Lower lobe of right lung (tissue), 2 donors: ENCODE measurements around the gene EDEM1. TPM values are rescaled to one million over a fixed set of nuclear protein-coding genes. Genes with fewer than 3 reads are reported as not detected.
"Not testable (repeated sequence)": the region's sequence is repeated elsewhere in the genome, so short reads cannot be mapped to it uniquely, and the experiment has no call there.

ENCODE experiments used
- ATAC-seq, 2 donors: fragments of 200-7000 bp; cut with Tn5 transposase; one replicate each; pipeline ENCODE4 v1.9.1; 2020 to 2022; ENCODE audit warnings: mild to moderate bottlenecking in 2 of 2, moderate library complexity in 2 of 2
- DNase-seq: peaks from one replicate; pipeline ENCODE4 v3.0.0-alpha.2; 2020
- H3K27ac ChIP-seq: fragments of 200-600 bp; one replicate; pipeline ENCODE4 v1.8.0; 2022
- H3K27me3 ChIP-seq: fragments of 200-600 bp; one replicate; pipeline ENCODE4 v1.8.0; 2022; ENCODE audit warnings: low read depth
- H3K36me3 ChIP-seq: fragments of 200-600 bp; one replicate; pipeline ENCODE4 v1.8.0; 2022; ENCODE audit warnings: mild to moderate bottlenecking
- H3K4me1 ChIP-seq: fragments of 200-600 bp; one replicate; pipeline ENCODE4 v1.8.0; 2022
- H3K4me3 ChIP-seq: fragments of 200-600 bp; one replicate; pipeline ENCODE4 v1.8.0; 2022; ENCODE audit warnings: mild to moderate bottlenecking
- H3K9me3 ChIP-seq: fragments of 200-600 bp; one replicate; pipeline ENCODE4 v1.8.0; 2022
- CTCF ChIP-seq: fragments of 200-600 bp; IDR thresholded peaks from one replicate; pipeline ENCODE4 v1.8.0; 2022; ENCODE audit warnings: antibody characterized with exemption, mild to moderate bottlenecking
- intact Hi-C: fragments of 100-400 bp; cut with DNase I; formaldehyde crosslinking; loops from one replicate; pipeline ENCODE4 v1.11.0; 2022
- total RNA-seq: library from RNA; stranded (reverse); fragmentation: NEBNext Ultra II Directional; extraction: Animal tissue kit (Norgen Biotek cat#: 25700); gene quantifications from one replicate; pipeline ENCODE4 v1.2.1, GENCODE V29; 2021
- donor health status: DM: no; HTN: yes; CAD: no; lungs with severe emphysema.

The EDEM1 gene
- total RNA-seq, 1 donor from 2014 or later: 76.5 TPM

- Histone ChIP-seq H3K4me3 (no peak overlapping the region), H3K4me1 (peaks cover 64% of the 10 kb centered on the region), H3K27ac (no peak overlapping the region), H3K36me3 (no peaks in the 10 kb centered on the region), H3K27me3 (no peaks in the 10 kb centered on the region), H3K9me3 (no peaks in the 10 kb centered on the region)
- intact Hi-C loops: no loop called here
- no peak for TF ChIP-seq CTCF
- DNase-seq (no peak), ATAC-seq (no peak)
Measured at GRCh38 chr3:5143464-5143863, 44.0 kb upstream of the EDEM1 start.

- no peak overlapping the region for H3K4me3 ChIP-seq
- no peak for TF ChIP-seq CTCF
- intact Hi-C loops: no loop called here
- H3K27me3 ChIP-seq: no peaks in the 10 kb centered on the region
- H3K4me1 ChIP-seq: peaks cover 59% of the 10 kb centered on the region
- DNase-seq (no peak), ATAC-seq (peak; percentile 60 to 68)
- no peaks in the 10 kb centered on the region for H3K36me3 ChIP-seq
- H3K9me3 ChIP-seq: no peaks in the 10 kb centered on the region
- no peak overlapping the region for H3K27ac ChIP-seq
Measured at GRCh38 chr3:5144316-5144994, 43.1 kb upstream of the EDEM1 start.

- H3K4me1 ChIP-seq: peaks cover 52% of the 10 kb centered on the region
- no peak for DNase-seq
- no peak overlapping the region for H3K27ac ChIP-seq
- TF ChIP-seq CTCF: no peak
- H3K36me3 ChIP-seq: no peaks in the 10 kb centered on the region
- no peak overlapping the region for H3K4me3 ChIP-seq
- no peak for ATAC-seq
- H3K9me3 ChIP-seq: no peaks in the 10 kb centered on the region
- no peaks in the 10 kb centered on the region for H3K27me3 ChIP-seq
- intact Hi-C loops: no loop called here
Measured at GRCh38 chr3:5145120-5145519, 42.4 kb upstream of the EDEM1 start.

GRCh38 chr3:5147152-5147551, 40.4 kb upstream of the EDEM1 start:
- H3K27me3 ChIP-seq, H3K4me3 ChIP-seq, H3K36me3 ChIP-seq, H3K27ac ChIP-seq, ATAC-seq, DNase-seq, H3K9me3 ChIP-seq, intact Hi-C loops: not testable (repeated sequence)
- H3K4me1 ChIP-seq: peaks cover 41% of the 10 kb centered on the region

GRCh38 chr3:5149306-5149880, 38.1 kb upstream of the EDEM1 start:
- DNase-seq (no peak), ATAC-seq (no peak)
- no peak overlapping the region for H3K4me3 ChIP-seq
- intact Hi-C loops: no loop called here
- no peak for TF ChIP-seq CTCF
- H3K9me3 ChIP-seq: no peaks in the 10 kb centered on the region
- H3K27ac ChIP-seq: peak overlapping the region; percentile 13
- H3K27me3 ChIP-seq: no peaks in the 10 kb centered on the region
- no peaks in the 10 kb centered on the region for H3K36me3 ChIP-seq
- peaks cover 32% of the 10 kb centered on the region for H3K4me1 ChIP-seq

- H3K4me3 ChIP-seq: no peak overlapping the region
- no peaks in the 10 kb centered on the region for H3K9me3 ChIP-seq
- no peak for TF ChIP-seq CTCF
- H3K27ac ChIP-seq: no peak overlapping the region
- H3K27me3 ChIP-seq: no peaks in the 10 kb centered on the region
- peaks cover 10% of the 10 kb centered on the region for H3K4me1 ChIP-seq
- no peaks in the 10 kb centered on the region for H3K36me3 ChIP-seq
- intact Hi-C loops: no loop called here
- ATAC-seq: no peak
- no peak for DNase-seq
Measured at GRCh38 chr3:5151586-5151985, 35.9 kb upstream of the EDEM1 start.
